A549 treated with CORT108297 at 1 μM for 4 hours (cell line): ENCODE measurements around the gene LDB3. TPM values are rescaled to one million over a fixed set of nuclear protein-coding genes. Genes with fewer than 3 reads are reported as not detected.

Experiments used
- total RNA-seq: library from RNA; stranded (reverse); fragments of 200-300 nt; extraction: Qiagen RNA extraction; gene quantifications from 5 replicates; pipeline ENCODE4 v1.2.3, GENCODE V29; 2022

The LDB3 gene, protein sequence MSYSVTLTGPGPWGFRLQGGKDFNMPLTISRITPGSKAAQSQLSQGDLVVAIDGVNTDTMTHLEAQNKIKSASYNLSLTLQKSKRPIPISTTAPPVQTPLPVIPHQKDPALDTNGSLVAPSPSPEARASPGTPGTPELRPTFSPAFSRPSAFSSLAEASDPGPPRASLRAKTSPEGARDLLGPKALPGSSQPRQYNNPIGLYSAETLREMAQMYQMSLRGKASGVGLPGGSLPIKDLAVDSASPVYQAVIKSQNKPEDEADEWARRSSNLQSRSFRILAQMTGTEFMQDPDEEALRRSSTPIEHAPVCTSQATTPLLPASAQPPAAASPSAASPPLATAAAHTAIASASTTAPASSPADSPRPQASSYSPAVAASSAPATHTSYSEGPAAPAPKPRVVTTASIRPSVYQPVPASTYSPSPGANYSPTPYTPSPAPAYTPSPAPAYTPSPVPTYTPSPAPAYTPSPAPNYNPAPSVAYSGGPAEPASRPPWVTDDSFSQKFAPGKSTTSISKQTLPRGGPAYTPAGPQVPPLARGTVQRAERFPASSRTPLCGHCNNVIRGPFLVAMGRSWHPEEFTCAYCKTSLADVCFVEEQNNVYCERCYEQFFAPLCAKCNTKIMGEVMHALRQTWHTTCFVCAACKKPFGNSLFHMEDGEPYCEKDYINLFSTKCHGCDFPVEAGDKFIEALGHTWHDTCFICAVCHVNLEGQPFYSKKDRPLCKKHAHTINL
- total RNA-seq: 0.03 to 0.06 TPM (median 0.04 TPM) in 4 of 5 replicates, not detected in the other

DNA sequence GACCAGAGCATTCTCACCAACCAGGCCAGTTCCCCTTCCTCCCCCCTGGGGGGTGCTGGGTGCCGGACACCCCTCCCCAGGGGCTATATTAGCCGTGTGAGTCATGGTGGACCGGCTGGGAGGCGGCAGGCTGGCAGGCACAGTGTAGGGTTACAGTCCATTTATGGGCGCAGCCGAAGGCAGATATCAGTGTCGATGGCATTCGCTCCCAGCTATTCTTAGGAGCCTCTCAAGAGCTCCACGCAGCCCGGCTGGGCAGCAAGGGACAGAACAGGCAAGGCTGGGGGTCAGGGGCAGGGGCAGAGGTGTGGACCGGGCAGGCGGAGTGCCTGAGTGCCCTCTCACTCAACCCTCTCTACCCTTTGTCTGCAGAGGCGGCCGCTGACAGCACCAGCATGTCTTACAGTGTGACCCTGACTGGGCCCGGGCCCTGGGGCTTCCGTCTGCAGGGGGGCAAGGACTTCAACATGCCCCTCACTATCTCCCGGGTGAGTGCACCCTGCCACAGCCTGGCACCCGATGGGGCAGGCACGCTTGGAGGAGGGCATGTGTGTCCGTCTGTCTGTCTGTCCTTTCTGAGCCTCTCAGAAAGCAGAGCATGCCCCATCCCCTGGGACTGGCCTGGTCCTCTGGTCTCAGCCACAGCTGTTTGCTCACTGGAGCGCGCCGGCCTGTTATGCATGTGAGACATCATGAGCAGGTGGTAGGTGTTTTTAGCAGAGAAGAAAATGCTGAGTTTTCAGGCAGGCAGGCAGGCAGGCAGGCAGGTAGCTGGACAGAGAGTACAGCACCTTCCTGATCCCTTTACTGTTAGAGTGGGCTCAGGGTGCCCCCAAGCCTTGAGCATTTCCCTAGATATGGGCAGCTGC lies at the start of gene LDB3:
Gene LDB3 (plus strand): TSS at position 215 of the 869 bp plus-strand sequence. CDS start 181 bp downstream, at position 396.

DNA sequence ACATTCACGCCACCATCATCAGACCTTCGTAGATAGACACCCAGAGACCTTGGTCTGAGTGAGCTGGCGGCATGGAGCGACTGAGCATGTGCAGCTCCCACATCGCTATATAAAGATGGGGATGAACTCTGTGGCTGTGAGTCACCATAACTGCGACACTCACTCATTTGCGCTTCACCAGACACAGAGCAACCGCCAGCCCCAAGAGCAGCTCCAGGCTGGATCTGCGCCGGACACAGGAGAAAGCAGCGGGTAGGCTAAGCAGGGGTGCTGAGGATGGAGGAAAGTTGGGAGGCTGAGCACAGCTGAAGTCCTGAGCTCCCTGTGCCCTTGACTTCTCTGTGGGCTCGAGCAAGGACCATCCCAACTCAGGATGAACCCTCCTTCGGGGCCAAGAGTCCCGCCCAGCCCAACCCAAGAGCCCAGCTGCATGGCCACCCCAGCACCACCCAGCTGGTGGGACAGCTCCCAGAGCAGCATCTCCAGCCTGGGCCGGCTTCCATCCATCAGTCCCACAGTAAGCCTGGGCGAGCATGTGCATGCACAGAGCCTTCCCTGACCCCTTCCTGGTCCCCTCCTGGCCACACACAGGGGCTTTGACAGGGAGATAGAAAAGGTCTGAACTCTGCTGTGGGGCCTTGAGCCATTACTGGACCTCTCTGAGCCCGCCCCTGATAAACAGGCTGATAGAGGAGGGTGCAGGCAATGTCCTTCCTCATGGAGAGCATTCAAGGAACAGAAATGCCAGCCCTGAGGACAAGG lies 13.7 kb upstream of the LDB3 start, which contains the start of gene OPN4:
Gene OPN4 (plus strand): TSS at position 137 of the 762 bp plus-strand sequence. CDS start 237 bp downstream, at position 374.

DNA sequence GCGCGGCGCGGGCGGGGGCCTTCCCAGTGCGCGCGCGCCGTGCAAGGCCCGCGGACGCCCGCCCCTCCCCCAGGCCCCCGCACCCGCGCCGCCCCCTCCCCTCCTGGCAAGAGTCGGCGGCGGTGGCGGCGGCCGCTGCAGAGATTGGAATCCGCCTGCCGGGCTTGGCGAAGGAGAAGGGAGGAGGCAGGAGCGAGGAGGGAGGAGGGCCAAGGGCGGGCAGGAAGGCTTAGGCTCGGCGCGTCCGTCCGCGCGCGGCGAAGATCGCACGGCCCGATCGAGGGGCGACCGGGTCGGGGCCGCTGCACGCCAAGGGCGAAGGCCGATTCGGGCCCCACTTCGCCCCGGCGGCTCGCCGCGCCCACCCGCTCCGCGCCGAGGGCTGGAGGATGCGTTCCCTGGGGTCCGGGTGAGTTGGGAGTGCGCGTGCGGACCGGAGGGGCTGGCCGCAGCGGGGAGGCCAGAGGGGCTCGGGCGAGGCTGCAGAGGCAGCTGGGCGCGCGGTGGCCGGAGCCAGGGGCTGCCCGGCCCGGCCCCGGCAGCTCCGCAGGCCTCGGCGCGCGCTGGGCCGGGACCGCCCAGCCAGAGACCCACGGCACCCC lies 88.3 kb downstream of the LDB3 start, which contains the start of gene BMPR1A:
Gene BMPR1A (plus strand): TSS at position 109 of the 602 bp plus-strand sequence. CDS start 119,400 bp downstream, outside the sequence.

Other genes with a start within 250 kb of the LDB3 start
- gene WAPL, start 146.7 kb upstream of the LDB3 start, total RNA-seq: 14.3 to 17.8 TPM (median 15.1 TPM) in 5 replicates
- gene OPN4, start 14.0 kb upstream of the LDB3 start, total RNA-seq: not detected in 5 replicates
- 20.4 to 27.4 TPM (median 23.7 TPM) in 5 replicates for gene BMPR1A, start 88.1 kb downstream of the LDB3 start, total RNA-seq